NCI-H2171 (cell line): Measurements from ENCODE around the gene PLA2G4A.

Experiments
- DNase-seq: peaks from one replicate; lab custom pipeline; 2025; lab: John Stamatoyannopoulos, UW

The PLA2G4A gene

GRCh38 chr1:186834399-186834958 lies 5.7 kb downstream of the PLA2G4A start:
- DNase-seq = no peak

- no peak for DNase-seq
Measured at GRCh38 chr1:186835448-186835847, 6.7 kb downstream of the PLA2G4A start.

- DNase-seq = no peak
Measured at GRCh38 chr1:186837806-186838205, 9.1 kb downstream of the PLA2G4A start.

DNA sequence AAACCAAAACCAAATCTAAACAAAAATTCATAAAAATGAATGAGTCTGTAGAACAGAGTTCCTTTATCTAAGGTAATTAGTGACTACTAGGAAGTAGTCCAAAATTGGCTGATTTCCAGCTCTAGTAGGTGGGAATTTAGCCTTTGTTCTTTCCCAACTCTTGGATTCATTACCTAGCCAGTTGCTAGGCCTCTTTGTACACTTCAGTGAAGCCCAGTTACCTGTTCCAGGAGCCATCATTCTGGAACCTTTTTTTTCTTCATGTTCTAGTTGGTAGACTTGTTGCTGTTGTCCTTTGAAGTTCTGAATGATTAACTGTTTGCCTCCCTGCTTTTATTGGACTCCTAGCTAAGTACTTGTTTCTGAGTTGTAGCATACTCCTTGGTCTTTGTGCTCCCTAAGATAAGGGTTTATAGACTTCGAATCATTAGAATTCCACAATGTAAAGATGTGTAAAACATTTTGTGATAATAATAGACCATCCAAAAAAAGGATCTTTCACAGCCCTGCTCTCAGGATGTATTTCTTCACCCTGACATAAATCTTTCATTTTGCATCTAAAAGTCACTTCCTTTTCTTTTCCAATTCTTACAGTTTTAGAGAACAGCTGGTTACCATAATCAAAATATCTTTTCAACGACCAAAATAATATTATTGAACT lies 9.8 kb downstream of the PLA2G4A start:
- no peak for DNase-seq

- DNase-seq = no peak
Measured at GRCh38 chr1:186839041-186839400, 10.3 kb downstream of the PLA2G4A start.

GRCh38 chr1:186841599-186841998 lies 12.8 kb downstream of the PLA2G4A start:
- no peak for DNase-seq

- DNase-seq = no peak
Measured at GRCh38 chr1:186842547-186842946, 13.8 kb downstream of the PLA2G4A start.

DNA sequence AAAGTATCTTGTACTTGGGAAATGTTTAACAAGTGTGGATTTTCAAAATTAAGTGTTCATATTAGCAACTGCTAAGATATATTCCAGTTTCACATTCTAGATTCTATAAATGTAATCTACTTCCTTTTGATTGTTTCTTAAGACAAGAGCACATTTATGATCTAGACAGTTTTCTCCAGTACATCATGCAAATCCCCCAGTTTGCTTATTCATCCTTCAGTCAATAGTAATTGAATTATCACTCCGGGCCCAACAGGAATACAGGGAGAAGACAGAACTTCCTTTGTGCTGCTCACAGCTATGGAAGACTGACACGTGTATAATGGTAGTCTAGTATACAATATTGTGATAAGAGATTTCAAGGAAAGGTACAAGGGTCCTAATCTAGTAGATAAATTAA lies 14.5 kb downstream of the PLA2G4A start:
- DNase-seq = no peak

- no peak for DNase-seq
Measured at GRCh38 chr1:186843931-186844330, 15.2 kb downstream of the PLA2G4A start.

DNA sequence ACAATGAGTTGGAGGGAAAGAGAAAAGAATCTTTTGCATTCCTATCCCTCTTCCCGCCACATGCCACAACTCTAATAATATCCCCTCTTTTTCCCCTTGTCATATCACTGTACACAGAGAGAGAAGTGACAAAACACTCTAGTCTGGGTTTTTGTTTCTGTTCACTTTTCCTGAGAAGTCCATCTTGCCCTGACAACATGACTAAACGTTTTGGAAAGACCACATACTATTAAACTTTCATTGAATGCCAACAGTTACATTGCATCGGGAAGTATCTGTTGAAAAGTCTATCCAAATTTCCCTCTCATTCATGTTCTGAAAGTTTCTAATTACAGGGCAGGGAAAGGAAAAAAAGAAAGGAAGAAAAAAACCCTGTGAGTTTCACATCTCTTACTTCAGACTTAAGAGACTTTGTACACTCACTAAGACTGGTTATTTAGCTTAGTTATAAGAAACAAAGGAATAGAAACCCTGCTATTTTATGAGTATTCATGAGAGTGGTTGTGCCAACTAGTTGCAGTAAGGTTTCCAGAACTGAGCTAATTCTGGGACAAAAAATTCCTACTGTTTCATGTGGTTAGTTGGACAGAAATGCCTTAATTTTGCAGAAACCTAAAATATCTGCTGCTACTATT lies 16.9 kb downstream of the PLA2G4A start:
- DNase-seq = no peak

DNA sequence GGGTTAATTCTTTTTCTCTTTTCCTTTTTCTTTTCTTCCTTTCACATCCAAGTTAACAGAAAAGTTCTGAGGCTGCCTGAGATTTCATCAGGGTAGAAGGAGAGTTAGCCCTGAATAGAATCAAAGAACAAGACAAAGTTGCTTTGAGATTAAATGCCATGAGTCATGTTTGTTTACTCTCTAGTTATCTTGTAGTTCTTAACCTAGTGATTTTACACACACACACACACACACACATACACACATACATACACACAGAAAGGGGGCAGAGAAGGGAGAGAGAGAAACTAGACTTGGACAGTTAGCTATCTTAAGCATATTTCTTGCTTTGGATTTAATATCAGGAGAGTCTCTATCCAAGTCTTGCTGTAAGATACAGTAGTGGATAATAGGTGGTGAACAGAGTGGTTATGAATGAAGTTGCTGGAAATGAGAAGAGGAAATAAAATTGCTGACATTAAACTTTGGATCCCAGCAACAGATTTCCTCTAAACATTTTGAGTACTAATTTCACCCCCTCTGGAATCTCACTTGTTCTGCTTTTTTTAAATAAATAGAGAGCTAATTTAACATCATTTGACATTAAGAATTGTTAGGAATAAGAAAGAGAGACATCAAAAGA lies 19.9 kb downstream of the PLA2G4A start:
- DNase-seq = no peak

DNA sequence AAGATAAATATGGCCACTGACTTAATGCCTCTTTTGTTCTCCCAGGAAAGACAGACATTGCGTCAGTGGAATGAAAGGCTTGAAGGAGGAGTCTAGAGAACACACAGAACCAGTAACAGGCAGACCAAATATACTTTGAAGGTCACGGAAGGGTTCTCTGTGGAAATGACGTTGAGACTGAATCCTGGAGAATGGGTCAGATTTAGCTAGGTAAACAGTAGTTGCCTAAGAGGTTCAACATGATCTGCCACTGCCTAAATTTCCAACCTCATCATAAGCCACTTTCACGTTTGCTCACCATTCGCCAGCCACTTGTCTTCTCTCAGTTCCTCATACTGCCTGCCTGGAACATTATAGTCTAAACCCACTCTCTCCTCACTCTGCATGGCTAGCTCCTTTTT lies 20.5 kb downstream of the PLA2G4A start:
- no peak for DNase-seq

DNA sequence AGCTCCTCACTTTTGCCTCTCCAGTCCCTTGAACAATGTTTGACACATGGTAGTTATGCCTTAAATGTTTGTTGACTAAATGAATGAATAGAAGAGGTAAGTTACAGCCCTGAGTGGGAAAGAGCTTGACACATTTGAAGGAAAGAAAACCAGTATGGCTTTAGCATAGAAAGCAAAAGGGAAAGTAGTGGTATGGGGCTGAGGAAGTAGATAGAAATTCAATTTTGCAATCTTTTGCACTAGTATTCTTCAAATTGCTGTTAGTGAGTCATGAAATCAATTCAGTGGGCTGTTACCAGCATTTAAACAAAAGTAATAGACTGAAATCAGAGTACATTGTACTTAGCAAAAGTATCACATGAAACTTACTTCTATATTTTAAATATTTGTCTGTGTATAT lies 21.1 kb downstream of the PLA2G4A start:
- no peak for DNase-seq

DNA sequence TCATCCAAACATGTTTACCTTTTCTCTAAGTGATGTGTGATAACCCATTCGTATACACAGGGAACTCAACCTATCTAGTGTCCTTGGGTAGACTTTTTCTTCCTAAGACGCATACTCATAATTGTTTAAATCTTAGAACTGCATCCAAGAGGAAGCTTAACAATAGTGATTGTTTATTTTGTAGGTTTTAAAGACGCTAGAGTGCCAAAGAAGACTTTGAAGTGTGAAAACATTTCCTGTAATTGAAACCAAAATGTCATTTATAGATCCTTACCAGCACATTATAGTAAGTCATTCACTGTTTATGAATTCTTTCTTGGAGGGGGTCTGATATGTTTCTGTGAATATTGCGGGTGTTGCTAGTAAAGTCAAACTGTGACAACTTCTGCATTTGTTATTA lies 25.4 kb downstream of the PLA2G4A start:
- DNase-seq = no peak

- no peak for DNase-seq
Measured at GRCh38 chr1:186858923-186859322, 30.2 kb downstream of the PLA2G4A start.

DNA sequence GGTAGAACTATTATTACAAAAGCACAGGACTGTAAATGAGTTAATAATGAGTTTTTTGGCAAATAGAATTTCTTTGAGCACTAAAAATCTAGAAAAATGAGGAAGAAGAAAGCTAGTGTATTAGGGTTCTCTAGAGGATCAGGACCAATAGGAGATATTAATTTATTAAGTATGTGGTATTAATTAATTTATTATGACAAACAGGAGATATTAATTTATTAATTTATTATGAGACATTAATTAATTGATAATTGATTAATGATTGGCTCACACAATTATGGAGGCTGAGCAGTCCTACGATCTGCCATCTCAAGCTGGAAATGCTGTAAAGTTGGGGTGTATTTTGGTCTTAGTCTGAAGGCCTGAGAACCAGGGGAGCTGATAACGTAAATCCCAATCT lies 31.2 kb downstream of the PLA2G4A start:
- no peak for DNase-seq

GRCh38 chr1:186864296-186864695 lies 35.5 kb downstream of the PLA2G4A start:
- DNase-seq = no peak

DNA sequence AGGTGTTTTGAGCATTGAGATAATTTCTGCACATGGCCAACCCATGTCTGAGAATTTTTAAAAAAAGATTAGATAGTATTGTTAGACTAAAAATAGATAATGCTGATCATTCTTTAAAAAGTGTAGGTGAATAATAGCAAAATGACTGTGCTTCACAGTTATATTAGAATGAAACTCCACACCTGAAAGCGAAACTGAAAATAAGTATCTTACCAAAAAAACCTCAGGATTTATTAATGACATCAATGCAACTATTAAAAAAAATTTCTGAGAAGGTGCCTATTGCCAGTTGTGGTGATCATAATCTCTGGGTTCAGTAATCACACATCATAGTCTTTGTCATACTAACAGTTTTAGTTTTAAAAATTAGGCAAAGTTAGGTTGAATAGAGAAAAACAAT lies 36.5 kb downstream of the PLA2G4A start:
- no peak for DNase-seq

DNA sequence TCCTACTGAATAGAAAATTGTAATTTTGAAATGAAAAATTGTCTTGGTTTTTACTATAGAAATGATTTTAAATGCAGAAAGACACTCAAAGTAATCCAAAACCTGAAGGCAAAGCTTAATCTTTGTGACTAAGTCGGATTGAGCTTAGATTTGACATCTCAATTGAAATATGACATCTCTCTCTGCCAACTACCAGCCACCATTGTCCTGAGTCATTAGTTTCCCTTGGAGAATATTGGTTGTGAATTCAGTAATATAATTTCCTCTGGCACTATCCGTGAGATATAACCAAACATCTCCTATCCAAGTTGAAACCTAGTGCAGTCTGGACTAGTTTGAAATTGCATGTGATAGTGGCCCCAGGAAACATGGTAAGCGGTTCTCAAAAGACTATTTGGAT lies 37.1 kb downstream of the PLA2G4A start:
- DNase-seq = no peak

DNA sequence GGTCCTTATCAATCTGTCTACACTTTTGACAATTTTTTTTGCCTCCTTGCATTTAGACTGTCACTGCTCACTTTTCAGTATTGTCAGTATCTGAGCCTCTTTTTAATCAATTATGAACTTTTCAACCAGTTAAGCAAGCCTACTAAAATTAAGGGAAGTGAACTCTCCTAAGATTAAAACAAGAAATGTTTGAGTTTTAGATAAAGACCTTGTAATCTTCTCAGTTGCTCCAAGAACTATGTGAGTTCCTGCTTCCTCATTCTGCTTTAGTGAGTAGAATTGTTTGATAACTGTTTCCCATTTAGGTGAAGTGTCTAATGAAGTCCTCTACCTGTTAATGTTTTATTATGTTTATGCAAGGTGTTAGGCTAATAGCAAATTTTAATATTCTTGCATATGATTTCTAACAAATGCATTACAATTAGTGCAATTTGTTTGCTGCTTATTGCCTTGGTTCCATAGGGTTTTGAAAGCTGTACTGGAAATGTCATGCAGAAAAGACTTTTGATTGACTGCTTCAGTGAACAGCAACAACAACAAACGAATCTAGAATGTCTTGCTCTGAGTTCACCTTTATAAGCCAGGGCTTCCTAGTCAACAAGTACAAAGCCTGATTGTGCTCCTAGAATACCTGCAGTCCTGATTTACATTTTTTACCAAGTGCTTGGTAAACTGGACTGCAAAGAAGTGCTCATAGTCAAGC lies 40.9 kb downstream of the PLA2G4A start:
- no peak for DNase-seq

GRCh38 chr1:186871784-186872183 lies 43.0 kb downstream of the PLA2G4A start:
- no peak for DNase-seq

- DNase-seq = no peak
Measured at GRCh38 chr1:186872291-186872690, 43.5 kb downstream of the PLA2G4A start.

DNA sequence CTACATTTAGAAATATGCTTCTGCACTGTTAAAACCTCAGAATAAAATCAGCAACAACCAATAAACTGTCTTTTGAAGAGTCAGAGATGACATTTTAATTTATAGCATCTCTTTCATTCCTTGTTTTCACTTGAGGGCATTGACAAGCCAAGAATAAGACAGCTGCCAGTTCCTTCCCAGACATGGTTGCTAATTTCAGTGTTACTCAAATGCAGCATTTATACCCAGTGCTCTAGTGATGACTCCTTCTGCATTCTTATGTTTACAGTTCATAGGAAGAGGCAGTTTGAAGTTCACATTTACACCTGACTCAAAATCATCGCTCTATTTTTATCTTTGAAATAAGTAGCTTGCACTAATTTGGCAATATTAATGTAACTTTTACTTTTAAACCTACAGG lies 44.9 kb downstream of the PLA2G4A start:
- DNase-seq = no peak
